ENCODE data around the gene KCNAB1.
"Not testable (repeated sequence)": the region's sequence is repeated elsewhere in the genome, so short reads cannot be mapped to it uniquely, and the experiment has no call there.

KCNAB1 gene

DNA sequence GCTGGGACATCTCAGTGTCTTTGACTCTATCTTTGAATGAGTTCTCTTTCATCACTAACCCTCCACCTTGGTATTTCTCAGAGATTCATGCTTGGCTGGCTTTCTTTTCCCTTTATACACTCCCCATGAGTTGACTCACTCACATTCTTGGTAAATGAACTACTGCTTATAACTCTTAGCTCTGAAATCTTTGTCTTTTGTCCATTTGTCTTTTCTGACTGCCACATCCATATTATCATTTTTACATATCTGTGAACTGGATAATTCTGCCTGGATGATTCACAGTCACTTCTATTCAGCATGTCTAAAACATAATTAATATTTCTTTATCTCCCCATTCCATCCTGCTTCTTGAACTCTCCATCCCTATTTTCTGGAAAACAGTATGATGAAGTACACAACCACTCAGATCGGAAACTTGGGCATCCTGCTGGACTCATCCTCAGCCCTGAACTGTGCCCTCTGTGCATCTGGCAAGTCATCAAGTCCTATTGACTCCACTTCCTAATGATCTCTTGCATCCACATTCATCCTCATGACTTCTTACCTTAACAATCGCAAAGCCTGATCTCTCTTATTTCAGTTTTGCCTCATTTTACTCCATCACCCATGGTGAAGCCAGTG is 66.9 kb downstream of the KCNAB1 start:
- Histone ChIP-seq H2AFZ (ENCODE audit: low read length) (no peak overlapping the region), H3K4me2 (ENCODE audit: low read depth, low read length, poor library complexity, severe bottlenecking) (no peak overlapping the region), H3K36me3 (ENCODE audit: insufficient read depth, low read length) (no peaks in the 10 kb centered on the region), H3K9ac (ENCODE audit: low read depth, low read length, poor library complexity, severe bottlenecking) (no peak overlapping the region), H3F3A (ENCODE audit: low read depth) (no peaks in the 10 kb centered on the region), H3K4me3 (ENCODE audit: low read length, poor library complexity, severe bottlenecking) (no peak overlapping the region), H4K20me1 (ENCODE audit: insufficient read depth, low read length, poor library complexity, severe bottlenecking) (no peaks in the 10 kb centered on the region), H3K4me1 (ENCODE audit: insufficient read depth, low read length, poor library complexity, severe bottlenecking) (no peaks in the 10 kb centered on the region), H3K79me2 (ENCODE audit: insufficient read depth, low read length) (no peaks in the 10 kb centered on the region), H3K27me3 (ENCODE audit: insufficient read depth, low read length, poor library complexity, severe bottlenecking) (no peaks in the 10 kb centered on the region), H3K9me2 (replicated peaks; ENCODE audit: low read depth, low read length) (no peaks in the 10 kb centered on the region), H3K9me3 (ENCODE audit: insufficient read depth, low read depth, low read length) (no peaks in the 10 kb centered on the region)
- no peak for TF ChIP-seq EZH2phosphoT487 (IDR thresholded peaks at IDR 0.05; ENCODE audit: borderline replicate concordance)
- TF ChIP-seq, protein P1, sequence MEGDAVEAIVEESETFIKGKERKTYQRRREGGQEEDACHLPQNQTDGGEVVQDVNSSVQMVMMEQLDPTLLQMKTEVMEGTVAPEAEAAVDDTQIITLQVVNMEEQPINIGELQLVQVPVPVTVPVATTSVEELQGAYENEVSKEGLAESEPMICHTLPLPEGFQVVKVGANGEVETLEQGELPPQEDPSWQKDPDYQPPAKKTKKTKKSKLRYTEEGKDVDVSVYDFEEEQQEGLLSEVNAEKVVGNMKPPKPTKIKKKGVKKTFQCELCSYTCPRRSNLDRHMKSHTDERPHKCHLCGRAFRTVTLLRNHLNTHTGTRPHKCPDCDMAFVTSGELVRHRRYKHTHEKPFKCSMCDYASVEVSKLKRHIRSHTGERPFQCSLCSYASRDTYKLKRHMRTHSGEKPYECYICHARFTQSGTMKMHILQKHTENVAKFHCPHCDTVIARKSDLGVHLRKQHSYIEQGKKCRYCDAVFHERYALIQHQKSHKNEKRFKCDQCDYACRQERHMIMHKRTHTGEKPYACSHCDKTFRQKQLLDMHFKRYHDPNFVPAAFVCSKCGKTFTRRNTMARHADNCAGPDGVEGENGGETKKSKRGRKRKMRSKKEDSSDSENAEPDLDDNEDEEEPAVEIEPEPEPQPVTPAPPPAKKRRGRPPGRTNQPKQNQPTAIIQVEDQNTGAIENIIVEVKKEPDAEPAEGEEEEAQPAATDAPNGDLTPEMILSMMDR (conservative IDR thresholded peaks at IDR 0.05; ENCODE audit: low read length), result no peak

- Histone ChIP-seq H3K9ac (ENCODE audit: low read depth, low read length, poor library complexity, severe bottlenecking) (no peak overlapping the region), H3K4me3 (ENCODE audit: low read length, poor library complexity, severe bottlenecking) (no peak overlapping the region), H3K9me3 (ENCODE audit: insufficient read depth, low read depth, low read length) (no peaks in the 10 kb centered on the region), H3K4me2 (ENCODE audit: low read depth, low read length, poor library complexity, severe bottlenecking) (no peak overlapping the region), H4K20me1 (ENCODE audit: insufficient read depth, low read length, poor library complexity, severe bottlenecking) (no peaks in the 10 kb centered on the region), H3K9me2 (replicated peaks; ENCODE audit: low read depth, low read length) (no peaks in the 10 kb centered on the region), H3K27me3 (ENCODE audit: insufficient read depth, low read length, poor library complexity, severe bottlenecking) (no peaks in the 10 kb centered on the region), H3F3A (ENCODE audit: low read depth) (no peaks in the 10 kb centered on the region), H3K36me3 (ENCODE audit: insufficient read depth, low read length) (no peaks in the 10 kb centered on the region), H2AFZ (ENCODE audit: low read length) (no peak overlapping the region), H3K4me1 (ENCODE audit: insufficient read depth, low read length, poor library complexity, severe bottlenecking) (no peaks in the 10 kb centered on the region), H3K79me2 (ENCODE audit: insufficient read depth, low read length) (no peaks in the 10 kb centered on the region)
- TF ChIP-seq, protein P1 (conservative IDR thresholded peaks at IDR 0.05; ENCODE audit: low read length), result no peak
- no peak for TF ChIP-seq EZH2phosphoT487 (IDR thresholded peaks at IDR 0.05; ENCODE audit: borderline replicate concordance)
These were observed 68.4 kb downstream of the KCNAB1 start for GRCh38 chr3:156188757-156189156.

DNA sequence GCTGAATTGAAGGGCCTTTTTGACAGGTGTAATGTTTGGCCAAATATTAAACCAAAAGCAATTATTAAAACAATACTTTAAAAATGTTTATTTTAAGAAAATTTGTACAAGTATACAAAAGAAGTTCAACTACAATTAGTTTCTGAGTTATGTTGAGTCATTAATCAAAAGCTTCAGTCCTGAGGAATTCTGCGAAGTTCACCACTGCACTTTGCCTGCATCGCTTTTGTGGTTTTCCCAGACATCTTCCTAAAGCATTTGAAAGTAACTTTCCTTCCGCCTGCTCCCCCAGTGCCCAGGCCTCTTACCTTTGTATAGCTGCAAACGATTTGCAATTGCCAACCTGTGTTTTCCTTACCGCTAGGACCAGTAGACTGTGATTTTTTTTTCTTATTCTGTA is 69.5 kb downstream of the KCNAB1 start:
- no peaks in the 10 kb centered on the region for H3K27me3 ChIP-seq (ENCODE audit: insufficient read depth, low read length, poor library complexity, severe bottlenecking)
- H3K4me1 ChIP-seq (ENCODE audit: insufficient read depth, low read length, poor library complexity, severe bottlenecking), result no peaks in the 10 kb centered on the region
- no peaks in the 10 kb centered on the region for H3K79me2 ChIP-seq (ENCODE audit: insufficient read depth, low read length)
- no peak overlapping the region for H3K4me3 ChIP-seq (ENCODE audit: low read length, poor library complexity, severe bottlenecking)
- no peak overlapping the region for H2AFZ ChIP-seq (ENCODE audit: low read length)
- TF ChIP-seq, protein P1 (conservative IDR thresholded peaks at IDR 0.05; ENCODE audit: low read length), result no peak
- TF ChIP-seq EZH2phosphoT487 (IDR thresholded peaks at IDR 0.05; ENCODE audit: borderline replicate concordance), result no peak
- H3K36me3 ChIP-seq (ENCODE audit: insufficient read depth, low read length), result no peaks in the 10 kb centered on the region
- H3F3A ChIP-seq (ENCODE audit: low read depth), result no peaks in the 10 kb centered on the region
- H3K9ac ChIP-seq (ENCODE audit: low read depth, low read length, poor library complexity, severe bottlenecking), result no peak overlapping the region
- no peak overlapping the region for H3K4me2 ChIP-seq (ENCODE audit: low read depth, low read length, poor library complexity, severe bottlenecking)
- no peaks in the 10 kb centered on the region for H3K9me2 ChIP-seq (replicated peaks; ENCODE audit: low read depth, low read length)
- peaks cover 2% of the 10 kb centered on the region; the same call in 1 of the 2 replicates for H3K9me3 ChIP-seq (ENCODE audit: insufficient read depth, low read depth, low read length)
- no peaks in the 10 kb centered on the region for H4K20me1 ChIP-seq (ENCODE audit: insufficient read depth, low read length, poor library complexity, severe bottlenecking)

- not testable (repeated sequence) for H4K20me1 ChIP-seq (ENCODE audit: insufficient read depth, low read length, poor library complexity, severe bottlenecking); H3K4me1 ChIP-seq (ENCODE audit: insufficient read depth, low read length, poor library complexity, severe bottlenecking); H3K9ac ChIP-seq (ENCODE audit: low read depth, low read length, poor library complexity, severe bottlenecking); H3K79me2 ChIP-seq (ENCODE audit: insufficient read depth, low read length); H3K9me3 ChIP-seq (ENCODE audit: insufficient read depth, low read depth, low read length); H3K4me3 ChIP-seq (ENCODE audit: low read length, poor library complexity, severe bottlenecking); H3K9me2 ChIP-seq (replicated peaks; ENCODE audit: low read depth, low read length); H2AFZ ChIP-seq (ENCODE audit: low read length); H3K36me3 ChIP-seq (ENCODE audit: insufficient read depth, low read length); H3F3A ChIP-seq (ENCODE audit: low read depth); H3K4me2 ChIP-seq (ENCODE audit: low read depth, low read length, poor library complexity, severe bottlenecking); H3K27me3 ChIP-seq (ENCODE audit: insufficient read depth, low read length, poor library complexity, severe bottlenecking)
These were observed 74.6 kb downstream of the KCNAB1 start for GRCh38 chr3:156194945-156195344.

GRCh38 chr3:156197152-156197551 is 76.8 kb downstream of the KCNAB1 start:
- not testable (repeated sequence) for H3K4me3 ChIP-seq (ENCODE audit: low read length, poor library complexity, severe bottlenecking); H3K4me2 ChIP-seq (ENCODE audit: low read depth, low read length, poor library complexity, severe bottlenecking); H3K9me2 ChIP-seq (replicated peaks; ENCODE audit: low read depth, low read length); H3K79me2 ChIP-seq (ENCODE audit: insufficient read depth, low read length); H3K9ac ChIP-seq (ENCODE audit: low read depth, low read length, poor library complexity, severe bottlenecking); H3K9me3 ChIP-seq (ENCODE audit: insufficient read depth, low read depth, low read length); H2AFZ ChIP-seq (ENCODE audit: low read length); H3K4me1 ChIP-seq (ENCODE audit: insufficient read depth, low read length, poor library complexity, severe bottlenecking); H3K27me3 ChIP-seq (ENCODE audit: insufficient read depth, low read length, poor library complexity, severe bottlenecking); H3K36me3 ChIP-seq (ENCODE audit: insufficient read depth, low read length); H4K20me1 ChIP-seq (ENCODE audit: insufficient read depth, low read length, poor library complexity, severe bottlenecking); H3F3A ChIP-seq (ENCODE audit: low read depth)

Measured in Loucy (cell line).